ENCODE data around the gene CCL19.

DNA sequence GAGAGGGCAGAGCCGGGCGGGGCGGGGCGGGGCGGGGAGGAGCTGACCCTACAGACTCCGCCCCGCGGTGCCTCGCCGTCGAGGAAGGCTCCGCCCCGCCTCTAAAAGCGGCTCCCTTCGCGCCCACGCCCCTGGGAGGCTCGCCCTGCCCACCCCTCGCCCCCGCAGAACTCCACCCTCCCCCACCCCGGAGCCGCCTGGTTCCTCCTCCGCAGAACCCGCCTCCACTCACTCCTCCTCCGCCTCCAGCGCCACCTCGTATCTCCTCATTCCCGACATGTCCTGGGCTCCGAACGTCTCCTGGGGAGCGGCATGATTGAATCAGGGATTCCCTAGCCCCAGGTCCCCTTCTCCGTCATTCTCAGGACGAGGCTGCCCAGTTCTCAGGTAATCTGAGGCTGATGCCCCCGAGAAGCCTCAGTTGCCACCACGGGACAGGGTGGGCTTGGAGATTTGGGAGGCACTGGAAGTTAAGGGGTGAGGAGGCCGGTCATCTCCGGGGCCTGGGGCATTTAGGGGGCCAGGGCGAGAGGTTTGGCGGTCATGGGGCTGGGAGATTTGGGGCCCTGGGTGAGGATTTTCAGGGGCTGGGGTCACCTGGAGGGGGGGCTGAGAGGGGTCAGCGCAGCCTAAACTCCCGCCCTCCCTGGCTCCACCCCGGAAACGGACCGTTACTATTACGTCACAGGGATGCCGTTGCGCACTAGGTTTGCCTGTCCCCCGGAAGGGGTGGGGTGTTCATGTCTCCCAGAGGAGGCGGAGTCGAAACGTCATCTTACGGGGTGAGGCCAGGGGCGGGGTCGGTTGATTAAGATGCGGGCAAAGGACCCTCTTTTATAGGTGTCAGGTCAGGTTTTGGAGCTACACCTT lies 25.5 kb downstream of the CCL19 start:
- TF ChIP-seq POLR2AphosphoS5 (IDR thresholded peaks at IDR 0.05; ENCODE audit: low read depth, low read length) (no peak), POLR2A (IDR thresholded peaks at IDR 0.05; ENCODE audit: low read depth, low read length) (no peak)

Data from GM12891 (cell line).